GM21447 (cell line): Measurements from ENCODE around the gene GPR171.
A peak's percentile ranks its signal among the peaks of the same experiment; 100 is the strongest.

Experiments used
- ATAC-seq: cut with Tn5 transposase; IDR thresholded peaks from one replicate; pipeline ENCODE4 v1.9.1; 2021; ENCODE audit not compliant: unreplicated experiment

Gene GPR171

DNA sequence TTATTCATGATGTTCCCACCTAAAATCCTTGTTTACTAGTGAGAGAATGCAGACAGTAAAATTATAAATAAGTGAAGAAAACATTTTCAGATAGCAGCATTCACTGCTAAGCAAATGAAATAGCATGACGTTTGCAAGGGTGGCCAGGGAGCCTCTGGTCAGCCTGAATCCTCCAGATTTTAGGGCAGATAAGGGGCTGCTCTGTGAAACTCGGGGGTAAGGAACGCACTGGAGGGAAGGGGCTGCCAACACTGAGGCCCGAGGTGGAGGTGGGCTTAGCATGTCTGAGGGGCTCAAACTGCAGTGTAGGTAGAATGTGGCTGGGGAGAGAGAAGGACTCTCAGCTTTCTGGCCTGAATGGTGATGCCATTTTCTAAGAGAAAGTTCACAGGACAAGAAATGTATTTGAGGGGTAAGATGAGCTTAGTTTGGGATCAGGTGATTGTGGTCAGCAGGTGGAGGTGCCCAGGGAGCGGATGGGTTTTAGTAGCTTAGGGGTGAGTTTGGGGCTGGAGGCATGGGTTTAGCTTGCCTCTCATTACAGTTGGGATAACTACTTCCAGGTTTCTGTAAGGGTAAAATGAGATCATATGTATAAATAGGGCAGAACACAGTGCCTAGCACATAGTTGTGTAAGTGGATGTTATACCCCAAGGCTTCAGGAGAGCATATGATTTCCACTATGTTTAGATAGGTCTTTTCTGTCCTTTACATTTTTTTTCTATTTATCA is 20.5 kb downstream of the GPR171 start:
- no peak for ATAC-seq

DNA sequence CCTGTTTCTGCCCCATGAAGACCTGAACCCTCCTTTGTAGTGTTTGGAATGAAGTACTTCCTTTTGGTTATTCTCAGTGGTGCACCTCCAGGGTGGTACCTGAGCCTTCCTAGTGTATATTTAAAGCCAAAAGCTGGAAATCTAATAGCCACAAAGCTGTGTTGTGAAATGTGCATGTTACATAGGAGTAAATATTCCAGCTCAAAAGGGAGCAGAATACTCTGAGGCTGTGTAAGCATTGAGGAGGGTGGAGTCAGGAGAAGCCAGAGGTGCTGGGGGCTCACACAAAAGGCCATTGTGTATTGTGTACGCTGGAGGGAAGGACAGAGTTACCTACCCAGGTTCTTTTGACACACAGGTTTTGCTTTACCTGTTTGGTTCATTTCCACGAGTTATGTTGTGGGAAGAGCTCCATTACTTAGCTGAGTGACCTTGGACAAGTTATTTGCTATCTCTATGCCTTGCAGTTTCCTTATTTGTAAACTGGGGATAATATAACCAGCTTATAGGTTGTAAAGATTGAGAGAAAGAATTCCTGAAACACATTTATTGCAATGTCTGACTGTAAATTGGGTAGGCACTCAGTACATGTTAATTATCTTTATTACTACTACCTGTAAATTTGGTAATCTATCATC is 24.7 kb downstream of the GPR171 start:
- ATAC-seq, result no peak

DNA sequence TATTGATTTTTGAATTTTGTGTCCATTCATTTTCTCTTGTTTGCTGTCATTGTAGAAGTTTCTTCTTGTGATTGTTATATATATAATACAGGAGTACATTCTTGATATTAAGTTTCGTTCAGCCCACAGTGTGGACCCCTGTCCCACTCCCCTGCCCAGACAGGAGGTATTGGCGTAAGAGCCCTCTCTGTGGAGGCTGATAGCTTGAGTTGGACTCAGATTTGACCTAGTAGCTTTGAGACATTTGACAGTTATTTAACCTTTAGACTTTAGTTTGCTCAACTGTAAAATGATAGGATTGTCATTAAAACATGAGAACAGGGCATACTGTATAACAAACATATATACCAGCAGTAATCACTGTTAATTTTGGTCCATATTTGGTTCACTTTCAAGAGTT is 27.1 kb downstream of the GPR171 start:
- no peak for ATAC-seq

DNA sequence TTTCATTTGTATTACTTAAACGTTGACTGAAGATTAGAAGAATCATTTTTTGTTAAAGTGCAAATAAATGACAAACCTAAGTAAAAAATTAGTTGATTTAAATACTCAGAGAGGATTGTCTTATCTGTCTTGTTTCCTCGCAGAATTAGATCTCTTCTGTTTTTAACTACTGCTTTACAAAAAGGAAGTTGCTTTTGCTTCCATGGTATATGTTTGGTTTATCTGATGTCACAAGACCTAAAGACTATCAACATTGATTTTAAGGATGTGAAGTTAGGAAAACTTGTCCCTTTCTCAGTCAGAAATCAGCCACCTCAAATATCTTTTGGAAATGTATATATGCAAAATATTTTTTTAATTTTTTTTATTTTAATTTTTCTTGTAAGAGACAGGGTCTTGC is 28.7 kb downstream of the GPR171 start:
- no peak for ATAC-seq

DNA sequence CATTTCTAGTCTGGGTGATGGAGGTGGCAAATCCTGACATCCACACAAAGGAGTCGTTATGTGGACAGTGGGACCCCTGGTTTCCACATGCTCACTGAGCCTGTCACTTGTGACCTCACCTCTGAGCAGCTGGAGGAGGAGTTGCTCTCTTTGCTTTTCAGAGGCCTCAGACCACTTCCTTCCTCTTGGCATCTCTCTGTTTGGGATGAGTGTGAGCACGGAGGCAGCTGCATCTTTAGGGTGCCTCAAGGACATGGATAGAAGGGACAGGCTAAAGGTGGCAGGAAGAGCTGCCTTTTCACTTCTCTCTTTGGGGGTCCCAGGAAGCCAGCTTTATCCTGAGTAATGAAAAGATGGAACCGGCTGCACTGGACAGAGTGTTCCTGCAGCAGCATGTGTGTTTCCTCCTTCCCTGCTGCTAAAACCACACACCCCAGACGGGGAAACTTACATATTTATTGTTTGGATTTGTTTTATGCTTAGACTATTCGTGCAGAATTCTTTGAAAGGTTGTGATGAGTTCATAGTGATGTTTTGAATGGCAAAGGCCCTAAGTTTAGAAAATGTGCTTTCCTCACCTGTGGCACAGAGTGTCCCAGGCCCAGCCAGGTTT is 31.8 kb downstream of the GPR171 start:
- ATAC-seq, result peak; percentile 71

DNA sequence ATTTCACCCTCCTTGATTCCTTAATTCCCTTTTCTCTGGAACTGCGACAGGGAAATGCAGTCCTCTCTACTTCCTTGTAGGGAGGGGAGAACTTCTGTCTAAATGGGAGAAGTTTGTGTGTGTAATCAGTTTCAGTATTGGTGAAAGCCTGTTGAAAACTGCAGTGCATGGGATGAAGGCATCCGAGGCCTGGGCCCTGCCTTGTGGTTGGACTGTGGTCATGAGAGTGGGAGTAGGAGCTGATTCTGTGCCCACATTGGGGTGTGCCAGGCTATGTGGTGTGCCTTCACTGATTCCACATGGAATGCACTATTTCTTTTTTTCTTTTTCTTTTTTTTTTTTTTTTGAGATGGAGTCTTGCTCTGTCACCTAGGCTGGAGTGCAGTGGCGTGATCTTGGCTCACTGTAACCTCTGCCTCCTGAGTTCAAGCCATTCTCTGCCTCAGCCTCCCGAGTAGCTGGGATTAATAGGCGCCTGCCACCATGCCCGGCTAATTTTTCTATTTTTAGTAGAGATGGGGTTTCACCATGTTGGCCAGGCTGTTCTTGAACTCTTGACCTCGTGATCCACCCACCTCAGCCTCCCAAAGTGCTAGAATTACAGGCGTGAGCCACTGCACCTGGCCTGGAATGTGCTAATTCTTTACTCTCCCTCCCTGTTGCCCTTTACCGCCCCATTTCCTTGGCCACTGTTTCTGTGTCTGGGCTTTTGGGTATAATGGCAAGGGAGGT is 32.9 kb downstream of the GPR171 start:
- ATAC-seq, result peak; percentile 26

DNA sequence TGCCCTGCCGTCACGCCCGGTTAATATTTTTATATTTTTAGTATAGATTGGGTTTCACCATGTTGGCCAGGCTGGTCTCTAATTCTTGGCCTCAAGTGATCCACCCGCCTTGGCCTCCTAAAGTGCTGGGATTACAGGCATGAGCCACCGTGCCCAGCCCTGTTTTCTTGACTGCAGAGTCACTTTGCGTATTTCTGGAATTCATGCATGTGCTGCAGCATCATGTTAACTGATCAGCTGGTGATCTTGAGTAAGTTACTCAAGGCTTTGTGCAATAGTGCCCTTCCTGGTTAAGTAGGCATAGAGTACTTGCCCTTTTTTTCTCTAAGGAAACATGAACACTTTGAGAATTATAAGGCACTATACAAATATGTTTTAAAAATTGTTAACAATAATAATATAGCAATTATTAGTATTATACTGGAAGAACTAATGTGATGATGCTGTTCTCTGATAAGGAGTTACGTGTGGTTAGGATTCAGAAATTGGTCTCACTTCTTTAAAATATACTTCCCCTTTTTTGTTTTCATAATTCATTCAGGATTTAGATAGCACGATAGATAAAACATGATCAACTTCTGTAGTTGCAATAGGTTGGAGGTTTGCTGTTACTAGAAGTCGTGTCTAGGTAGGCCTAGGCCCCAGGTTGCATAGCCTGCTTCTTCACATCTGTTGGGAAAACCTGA is 33.6 kb downstream of the GPR171 start:
- ATAC-seq, result peak; percentile 28

DNA sequence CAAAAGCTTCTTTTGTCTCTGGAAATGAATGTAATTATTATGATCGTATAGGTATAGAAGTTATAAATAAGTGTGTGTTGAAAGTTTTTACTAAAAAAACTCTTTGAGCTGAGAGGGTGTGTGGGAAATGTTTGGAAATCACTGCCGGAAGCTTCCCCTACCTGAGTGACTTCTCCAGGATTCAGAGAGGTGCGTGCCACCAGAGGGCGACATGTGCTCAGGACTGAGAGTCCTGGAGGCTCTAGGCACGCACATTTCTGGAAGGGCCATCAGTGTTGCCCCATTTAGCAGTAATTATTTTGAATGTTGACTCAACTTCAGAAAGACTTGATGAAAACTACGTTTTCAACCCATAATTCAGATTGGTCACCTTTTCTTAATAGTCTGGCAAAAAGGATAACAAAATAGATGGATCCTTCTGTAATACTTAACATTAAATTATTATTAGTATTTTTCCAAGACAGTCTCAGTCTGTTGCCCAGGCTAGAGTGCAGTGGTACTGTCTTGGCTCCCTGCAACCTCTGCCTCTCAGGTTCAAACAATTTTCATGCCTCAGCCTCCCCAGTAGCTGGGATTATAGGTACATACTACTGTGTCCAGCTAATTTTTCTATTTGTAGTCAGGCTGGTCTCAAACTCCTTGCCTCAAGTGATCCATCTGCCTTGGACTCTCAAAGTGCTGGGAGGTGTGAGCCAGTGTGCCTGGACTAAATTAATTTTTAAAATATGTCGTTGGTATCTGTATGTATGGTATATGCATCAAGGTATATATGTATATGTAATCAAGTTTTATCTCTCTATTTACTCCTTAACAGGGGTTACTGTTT is 34.5 kb downstream of the GPR171 start:
- ATAC-seq, result peak; percentile 52

DNA sequence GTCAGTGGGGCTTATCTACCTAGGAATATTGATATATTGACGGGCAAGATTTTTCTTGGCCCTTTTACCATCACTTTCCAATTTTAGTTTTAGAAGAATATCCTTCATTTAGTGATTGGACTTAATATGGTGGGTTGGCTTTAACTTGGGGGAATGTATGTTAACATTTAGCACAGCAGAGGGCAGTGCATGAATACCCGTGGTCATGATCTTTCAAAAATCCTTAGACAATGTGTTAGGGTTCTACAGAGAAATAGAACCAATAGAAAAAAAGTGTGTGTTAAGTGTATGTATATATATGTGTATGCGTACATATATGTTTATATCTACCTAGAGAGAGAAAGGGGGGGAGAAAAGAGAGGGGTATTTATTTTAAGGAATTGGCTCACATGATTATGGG is 36.9 kb downstream of the GPR171 start:
- ATAC-seq, result no peak

DNA sequence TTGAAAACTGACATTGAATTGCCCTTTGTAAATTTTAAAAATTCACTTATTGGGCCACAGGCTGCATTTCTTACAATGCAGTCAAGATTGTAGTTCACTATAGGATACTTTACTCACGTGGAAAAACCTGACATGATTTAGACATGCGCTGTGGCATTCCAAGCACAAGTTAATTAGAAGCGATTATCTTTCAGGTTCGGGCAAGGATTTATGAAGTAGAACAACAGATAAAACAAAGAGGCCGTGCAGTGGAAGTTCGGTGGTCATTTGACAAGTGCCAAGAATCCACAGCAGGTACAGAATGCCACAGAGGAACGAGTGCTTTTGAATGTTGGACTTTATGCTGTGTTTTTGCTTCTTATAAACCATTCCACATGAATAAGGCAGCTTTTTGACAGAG is 37.8 kb downstream of the GPR171 start:
- ATAC-seq, result no peak

DNA sequence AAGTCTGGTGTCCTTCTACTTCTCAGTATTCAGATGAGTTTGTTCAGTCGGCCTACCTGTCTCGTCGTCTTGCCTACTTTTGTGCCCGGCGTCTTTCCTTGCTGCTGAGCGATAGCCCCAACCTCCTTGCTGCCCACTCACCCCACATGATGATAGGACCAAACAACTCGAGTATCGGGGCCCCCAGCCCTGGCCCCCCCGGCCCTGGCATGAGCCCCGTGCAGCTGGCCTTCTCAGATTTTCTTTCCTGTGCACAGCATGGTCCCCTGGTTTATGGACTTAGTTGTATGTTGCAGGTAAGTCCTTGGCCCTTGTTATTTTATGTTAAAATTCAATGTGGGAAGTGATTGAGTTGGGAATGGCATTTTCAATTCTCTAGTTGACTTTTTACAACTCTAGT is 43.2 kb downstream of the GPR171 start:
- ATAC-seq, result no peak

DNA sequence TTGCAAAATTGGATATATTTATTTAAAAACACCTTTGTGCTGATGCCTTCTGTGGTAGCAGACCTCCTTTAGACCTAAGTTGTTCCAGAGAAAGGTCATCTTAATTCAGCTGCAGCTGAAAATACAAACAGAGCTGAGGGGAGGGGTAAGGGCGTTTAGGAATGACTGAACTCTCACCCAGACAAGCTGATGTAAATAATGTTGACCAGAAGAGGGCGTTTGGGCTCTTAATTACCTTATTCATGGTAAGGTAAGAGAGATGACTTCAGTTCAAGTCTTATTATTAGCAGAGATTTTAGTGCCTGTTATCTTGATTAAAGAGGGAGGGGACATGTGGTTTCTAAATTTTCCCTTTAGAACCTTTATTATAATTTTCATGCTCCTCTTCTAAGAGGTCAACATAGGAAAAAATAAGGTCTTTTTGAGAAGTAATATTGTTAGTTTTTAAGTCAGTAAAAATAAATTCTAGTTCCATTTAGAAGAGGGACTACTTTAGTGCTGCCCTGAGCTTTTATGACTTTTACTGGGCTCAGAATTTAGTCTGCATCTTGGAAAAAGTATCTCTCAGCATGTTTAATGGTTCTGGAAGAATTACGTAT is 46.3 kb downstream of the GPR171 start:
- ATAC-seq, result peak; percentile 61

DNA sequence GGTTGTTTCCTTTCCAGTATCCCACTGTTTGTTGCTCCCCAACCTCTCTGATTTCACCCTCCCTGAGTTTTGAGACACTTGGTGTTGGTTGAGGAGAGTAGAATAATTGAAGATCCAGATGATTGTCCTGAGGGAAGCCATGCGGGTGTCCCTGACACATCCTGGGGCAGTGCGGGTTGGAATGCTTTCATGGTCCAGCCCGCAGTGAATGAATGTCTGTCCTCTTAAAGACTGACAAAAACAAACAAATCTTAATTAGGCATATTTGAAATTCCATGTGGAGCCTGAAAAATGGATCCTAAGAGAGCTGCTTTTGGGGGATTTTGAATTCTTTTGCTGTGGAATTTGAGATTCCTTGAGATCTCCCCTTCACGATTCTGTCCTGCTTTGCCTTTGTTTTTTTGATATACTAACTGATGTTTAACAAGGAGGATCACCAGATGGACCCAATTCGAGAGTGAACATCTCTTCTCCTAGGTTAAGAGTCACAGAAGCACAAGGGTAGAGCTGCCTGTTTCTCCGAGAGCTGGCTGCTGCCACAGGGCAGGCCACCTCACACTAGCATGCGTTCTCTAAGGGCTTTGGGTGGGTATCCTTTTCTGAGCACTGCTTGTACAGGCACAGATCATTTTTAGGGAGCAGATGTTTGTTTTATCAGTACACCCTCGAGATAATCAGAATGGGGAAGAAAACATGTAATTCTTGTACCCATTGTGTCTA is 47.4 kb downstream of the GPR171 start:
- ATAC-seq, result no peak

DNA sequence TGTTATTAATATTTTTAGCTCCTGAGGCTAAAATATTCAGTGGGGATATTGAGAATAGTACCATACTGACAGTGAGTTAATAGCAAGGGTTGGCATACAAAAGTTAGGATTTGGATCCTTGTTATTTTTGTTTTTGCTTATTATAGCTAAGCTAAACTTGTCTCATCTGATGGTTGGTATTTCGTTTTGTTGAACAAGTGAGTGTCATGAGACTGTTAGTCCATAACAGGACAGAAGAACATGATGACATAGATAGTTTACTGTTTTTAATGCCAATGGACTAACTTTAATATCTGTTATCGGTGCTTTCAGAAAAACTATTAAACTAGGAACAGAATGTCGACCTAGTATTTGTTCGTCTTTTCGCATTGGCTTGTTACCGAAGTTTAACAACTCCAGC is 48.5 kb downstream of the GPR171 start:
- no peak for ATAC-seq

DNA sequence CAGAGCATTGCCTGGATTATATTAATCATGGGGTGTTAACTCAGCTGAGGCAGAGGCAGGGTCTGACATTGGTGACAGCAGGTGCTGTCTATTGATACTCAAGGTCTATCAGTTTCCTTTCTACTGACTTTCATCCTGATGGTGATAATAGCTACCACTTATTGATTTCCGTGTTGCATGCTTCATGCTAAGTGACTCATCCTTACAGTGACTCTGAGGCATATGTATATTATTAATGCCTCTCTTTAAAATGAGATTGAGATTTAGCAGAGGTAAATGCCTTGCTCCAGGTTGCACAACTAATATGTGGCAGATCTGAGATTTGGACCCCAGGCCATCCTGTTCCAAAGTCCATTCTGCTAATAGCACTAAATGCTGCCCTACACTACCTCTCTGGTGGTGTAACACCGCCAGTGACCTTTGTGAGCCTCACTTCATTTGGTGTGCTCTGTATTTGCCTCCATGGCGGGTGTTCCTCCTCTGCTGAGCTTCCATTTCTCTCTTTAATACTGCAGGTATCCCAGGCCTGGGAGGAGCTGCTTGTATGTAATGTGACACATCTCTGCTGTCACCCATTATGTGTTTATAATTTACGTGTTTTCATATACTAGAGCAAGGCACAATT is 50.4 kb downstream of the GPR171 start:
- ATAC-seq, result no peak
